Measurements from ENCODE around the gene RYR1.

DNA sequence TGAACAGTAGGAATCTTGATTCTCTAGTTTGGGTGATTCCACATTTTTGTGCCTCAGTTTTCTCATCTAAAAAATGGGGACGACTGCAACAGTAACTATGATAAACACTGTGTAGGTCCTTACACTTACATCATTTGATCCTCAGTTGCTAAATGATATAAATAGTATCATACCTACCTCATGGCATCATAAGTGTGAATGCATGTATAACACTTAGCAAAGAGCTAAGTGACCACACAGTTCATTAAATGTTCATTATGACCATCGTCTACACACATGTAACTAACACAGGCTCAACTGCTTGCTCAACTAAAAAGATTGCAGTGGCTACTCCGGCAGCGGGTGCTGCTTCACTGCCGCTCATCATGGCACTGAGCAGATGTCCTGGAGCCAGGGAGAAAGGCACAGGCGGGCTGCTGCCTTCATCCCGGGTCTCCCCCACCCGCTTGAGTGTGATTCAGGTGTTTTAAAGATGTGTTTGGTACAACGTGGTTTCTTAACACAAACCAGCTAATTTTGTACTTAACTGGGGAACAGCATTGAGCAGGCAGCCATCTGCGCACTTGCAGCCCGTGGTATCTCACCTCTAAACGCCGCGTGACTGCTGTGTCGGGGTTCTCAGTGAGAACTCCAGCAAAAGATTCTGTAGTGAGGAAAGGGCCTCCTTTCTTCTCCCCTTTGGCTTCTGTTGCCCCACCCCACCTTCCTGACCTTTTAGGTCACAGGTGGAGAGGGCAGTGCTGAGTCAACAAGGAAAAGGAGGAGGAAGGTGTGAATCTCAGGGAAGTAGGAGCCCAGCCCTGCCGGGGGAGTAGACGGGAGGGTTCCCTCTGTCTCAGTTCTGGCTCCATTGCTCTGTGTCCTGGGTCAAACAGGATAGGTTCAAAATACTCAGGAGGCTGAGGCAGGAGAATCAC is 202.2 kb downstream of the RYR1 start:
- TF ChIP-seq POLR2A (IDR thresholded peaks at IDR 0.05), result no peak
- no peak for TF ChIP-seq POLR2AphosphoS5 (IDR thresholded peaks at IDR 0.05)
- TF ChIP-seq, protein P1, sequence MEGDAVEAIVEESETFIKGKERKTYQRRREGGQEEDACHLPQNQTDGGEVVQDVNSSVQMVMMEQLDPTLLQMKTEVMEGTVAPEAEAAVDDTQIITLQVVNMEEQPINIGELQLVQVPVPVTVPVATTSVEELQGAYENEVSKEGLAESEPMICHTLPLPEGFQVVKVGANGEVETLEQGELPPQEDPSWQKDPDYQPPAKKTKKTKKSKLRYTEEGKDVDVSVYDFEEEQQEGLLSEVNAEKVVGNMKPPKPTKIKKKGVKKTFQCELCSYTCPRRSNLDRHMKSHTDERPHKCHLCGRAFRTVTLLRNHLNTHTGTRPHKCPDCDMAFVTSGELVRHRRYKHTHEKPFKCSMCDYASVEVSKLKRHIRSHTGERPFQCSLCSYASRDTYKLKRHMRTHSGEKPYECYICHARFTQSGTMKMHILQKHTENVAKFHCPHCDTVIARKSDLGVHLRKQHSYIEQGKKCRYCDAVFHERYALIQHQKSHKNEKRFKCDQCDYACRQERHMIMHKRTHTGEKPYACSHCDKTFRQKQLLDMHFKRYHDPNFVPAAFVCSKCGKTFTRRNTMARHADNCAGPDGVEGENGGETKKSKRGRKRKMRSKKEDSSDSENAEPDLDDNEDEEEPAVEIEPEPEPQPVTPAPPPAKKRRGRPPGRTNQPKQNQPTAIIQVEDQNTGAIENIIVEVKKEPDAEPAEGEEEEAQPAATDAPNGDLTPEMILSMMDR (IDR thresholded peaks at IDR 0.05), result no peak
- no peak for TF ChIP-seq EP300 (IDR thresholded peaks at IDR 0.05)

Data from gastroesophageal sphincter (tissue), 3 donors.